Tibial artery (tissue), 4 donors: ENCODE data around the gene TAS2R16.

ENCODE experiments used
- DNase-seq, 2 donors: peaks; one replicate each; pipeline ENCODE4 v3.0.0-alpha.2; 2019
- H3K27ac ChIP-seq, 2 donors: fragments of 200-600 bp; sonication (generic) in 1 of 2; 1 replicate in 1 of 2; 2 replicates in 1 of 2; pipeline ENCODE4 v1.5.1; 2018 to 2019; ENCODE audit warnings: mild to moderate bottlenecking in 1 of 2
- H3K27me3 ChIP-seq, 2 donors: fragments of 200-600 bp; sonication (generic) in 1 of 2; one replicate each; pipeline versions ENCODE4 v1.5.1 to v1.6.0; 2016 to 2019
- H3K36me3 ChIP-seq, 3 donors: fragments of 200-600 bp; sonication (generic) in 2 of 3; one replicate each; pipeline ENCODE4 v1.5.1; 2016 to 2019; ENCODE audit warnings: mild to moderate bottlenecking in 2 of 3
- H3K4me1 ChIP-seq, 4 donors: fragments of 200-600 bp; sonication (generic) in 2 of 4; 1 replicate in 3 of 4; 2 replicates in 1 of 4; pipeline ENCODE4 v1.5.1; 2016 to 2019
- H3K4me3 ChIP-seq, 2 donors: fragments of 200-600 bp; sonication (generic) in 1 of 2; 1 replicate in 1 of 2; 2 replicates in 1 of 2; pipeline ENCODE4 v1.5.1; 2018 to 2019; ENCODE audit warnings: mild to moderate bottlenecking in 2 of 2
- H3K9me3 ChIP-seq, 3 donors: fragments of 200-600 bp; sonication (generic) in 1 of 3; one replicate each; pipeline ENCODE4 v1.5.1; 2016 to 2019
- CTCF ChIP-seq, 2 experiments: fragments of 200-600 bp in 1 of 2; fragments of 450-650 bp in 1 of 2; IDR thresholded peaks; one replicate each; pipeline ENCODE4 v1.5.1; 2017 to 2019; ENCODE audit warnings: antibody characterized with exemption in 2 of 2, mild to moderate bottlenecking in 1 of 2, moderate library complexity in 1 of 2
- intact Hi-C: fragments of 100-400 bp; cut with DNase I; formaldehyde crosslinking; loops from one replicate; pipeline ENCODE4 v1.15.0; 2023; ENCODE audit warnings: low total_unique reads

The TAS2R16 gene

GRCh38 chr7:123022576-123022975, 27.1 kb upstream of the TAS2R16 start:
- no peaks in the 10 kb centered on the region for H3K4me1 ChIP-seq
- no peaks in the 10 kb centered on the region for H3K36me3 ChIP-seq
- peaks cover 0 to 7% (median 0%) of the 10 kb centered on the region in 3 donors for H3K9me3 ChIP-seq
- H3K27me3 ChIP-seq: no peaks in the 10 kb centered on the region
- DNase-seq: no peak
- TF ChIP-seq CTCF (IDR thresholded peaks at IDR 0.05): no peak
- no peak overlapping the region for H3K27ac ChIP-seq
- H3K4me3 ChIP-seq: no peak overlapping the region
- intact Hi-C loops: no loop called here

- intact Hi-C loops: no loop called here
- no peak overlapping the region for H3K27ac ChIP-seq
- no peaks in the 10 kb centered on the region for H3K4me1 ChIP-seq
- no peaks in the 10 kb centered on the region for H3K27me3 ChIP-seq
- H3K4me3 ChIP-seq: no peak overlapping the region
- H3K9me3 ChIP-seq: no peaks in the 10 kb centered on the region
- DNase-seq: no peak
- TF ChIP-seq CTCF (IDR thresholded peaks at IDR 0.05): no peak
- no peaks in the 10 kb centered on the region for H3K36me3 ChIP-seq
These were observed 16.9 kb upstream of the TAS2R16 start for GRCh38 chr7:123012435-123012834.

- no peaks in the 10 kb centered on the region for H3K27me3 ChIP-seq
- intact Hi-C loops: no loop called here
- DNase-seq: no peak
- no peaks in the 10 kb centered on the region for H3K36me3 ChIP-seq
- no peak for TF ChIP-seq CTCF (IDR thresholded peaks at IDR 0.05)
- no peaks in the 10 kb centered on the region for H3K9me3 ChIP-seq
- H3K27ac ChIP-seq: no peak overlapping the region
- no peak overlapping the region for H3K4me3 ChIP-seq
- no peaks in the 10 kb centered on the region for H3K4me1 ChIP-seq
These were observed 16.4 kb upstream of the TAS2R16 start for GRCh38 chr7:123011766-123012369.

GRCh38 chr7:123004931-123005330, 9.4 kb upstream of the TAS2R16 start:
- Histone ChIP-seq H3K4me1 (no peaks in the 10 kb centered on the region), H3K4me3 (no peak overlapping the region), H3K36me3 (no peaks in the 10 kb centered on the region), H3K27ac (no peak overlapping the region), H3K27me3 (no peaks in the 10 kb centered on the region), H3K9me3 (no peaks in the 10 kb centered on the region)
- no peak for DNase-seq
- intact Hi-C loops: no loop called here
- TF ChIP-seq CTCF (IDR thresholded peaks at IDR 0.05): no peak

- H3K36me3 ChIP-seq: no peaks in the 10 kb centered on the region
- no peak for TF ChIP-seq CTCF (IDR thresholded peaks at IDR 0.05)
- no peaks in the 10 kb centered on the region for H3K4me1 ChIP-seq
- no peaks in the 10 kb centered on the region for H3K27me3 ChIP-seq
- intact Hi-C loops: no loop called here
- no peaks in the 10 kb centered on the region for H3K9me3 ChIP-seq
- no peak overlapping the region for H3K4me3 ChIP-seq
- DNase-seq: no peak
- H3K27ac ChIP-seq: no peak overlapping the region
These were observed 8.1 kb upstream of the TAS2R16 start for GRCh38 chr7:123003539-123004126.
